ENCODE results near the gene TULP1.

Gene TULP1

DNA sequence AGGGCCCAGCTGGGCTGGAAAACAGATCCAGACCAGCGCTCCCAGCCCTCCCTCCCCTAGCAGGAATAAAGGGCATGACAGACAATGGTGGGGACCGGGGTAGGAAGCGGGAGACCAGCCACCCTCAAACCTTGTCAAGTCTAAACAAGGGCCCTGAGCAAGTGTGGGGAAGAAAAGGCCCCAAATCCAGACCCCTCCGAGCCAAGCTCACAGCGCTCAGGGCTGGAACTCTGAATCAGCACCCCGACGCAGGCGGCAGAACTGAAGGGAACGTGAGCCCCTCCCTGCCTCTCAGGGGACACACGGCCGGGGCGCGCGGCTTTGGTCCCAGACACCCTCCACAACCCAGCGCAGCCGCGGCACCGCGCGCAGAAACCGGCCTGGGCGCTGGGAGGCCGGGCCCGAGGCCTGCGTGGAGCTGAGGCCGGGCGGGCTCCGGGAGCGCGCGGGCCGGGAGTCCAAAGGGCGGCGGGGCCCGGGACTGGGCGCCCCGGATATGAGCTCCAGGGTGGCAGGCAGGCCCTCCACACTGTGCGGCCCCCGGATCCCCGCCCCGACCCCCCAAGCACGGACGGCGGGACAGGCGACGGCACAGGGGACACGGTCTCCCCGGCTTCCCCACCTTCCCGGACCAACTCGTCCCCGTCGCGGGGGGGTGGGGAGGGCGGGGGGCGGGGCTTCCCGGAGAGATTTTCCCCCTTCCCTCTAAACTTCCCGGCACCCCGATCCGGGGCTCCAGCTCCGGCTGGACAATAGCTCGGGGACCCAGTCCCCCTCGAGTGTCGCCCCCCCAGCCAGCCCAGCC is 16.5 kb downstream of the TULP1 start:
- no peak for DNase-seq

- DNase-seq: no peak
Observed at GRCh38 chr6:35495258-35496035, 17.2 kb downstream of the TULP1 start.

DNA sequence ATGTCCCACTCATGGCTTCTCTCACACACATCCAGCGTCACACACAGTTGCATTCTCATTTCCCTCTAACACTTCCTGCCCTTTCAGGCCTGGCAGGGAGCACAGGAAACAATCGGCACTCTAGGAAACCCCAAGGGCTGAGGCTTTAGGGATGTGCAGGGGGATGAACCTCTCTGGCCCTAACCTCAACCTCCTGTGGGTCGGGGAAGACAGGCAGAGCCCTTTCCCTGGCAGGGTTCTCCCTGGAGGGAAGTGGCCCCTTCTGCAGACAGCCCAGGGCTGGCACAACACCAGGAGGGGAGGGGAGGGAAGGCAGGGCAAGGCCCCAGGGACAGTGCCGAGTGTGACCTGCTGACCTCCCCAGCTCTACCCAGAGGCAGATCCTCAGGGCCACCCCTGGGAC is 18.5 kb downstream of the TULP1 start:
- DNase-seq: no peak

DNA sequence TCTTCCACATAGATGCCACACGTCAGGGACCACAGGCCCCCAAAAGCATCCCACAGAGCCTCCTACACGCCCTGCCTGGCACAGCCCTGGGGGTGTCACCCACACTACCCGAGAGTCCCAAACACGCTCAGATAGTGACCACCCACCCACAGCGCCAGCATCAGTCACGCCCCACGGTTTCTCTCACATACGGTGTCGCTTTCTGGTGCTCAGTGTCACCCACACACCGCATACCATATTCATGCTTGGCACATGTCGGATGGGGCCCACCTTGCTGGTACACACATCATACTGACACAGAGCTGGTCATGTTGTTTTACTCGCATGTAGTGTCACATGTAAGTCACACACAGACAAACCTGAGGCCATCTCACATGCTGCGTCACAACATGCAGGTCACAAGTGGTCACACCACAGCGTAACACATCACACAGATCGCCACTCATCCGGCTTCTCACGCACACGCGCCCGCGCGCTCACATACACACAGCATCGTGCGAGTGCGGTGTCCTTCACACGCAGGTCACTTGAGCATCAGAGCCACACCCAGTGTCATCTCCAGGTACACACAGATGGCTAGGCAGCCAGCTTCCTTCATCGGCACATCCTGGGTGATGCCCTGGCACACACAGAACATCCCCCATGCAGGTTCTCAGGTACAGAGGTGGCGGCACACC is 19.3 kb downstream of the TULP1 start:
- DNase-seq: no peak

- no peak for DNase-seq
Observed at GRCh38 chr6:35492974-35493284, 19.8 kb downstream of the TULP1 start.

GRCh38 chr6:35492258-35492973 is 20.3 kb downstream of the TULP1 start:
- DNase-seq: no peak

DNA sequence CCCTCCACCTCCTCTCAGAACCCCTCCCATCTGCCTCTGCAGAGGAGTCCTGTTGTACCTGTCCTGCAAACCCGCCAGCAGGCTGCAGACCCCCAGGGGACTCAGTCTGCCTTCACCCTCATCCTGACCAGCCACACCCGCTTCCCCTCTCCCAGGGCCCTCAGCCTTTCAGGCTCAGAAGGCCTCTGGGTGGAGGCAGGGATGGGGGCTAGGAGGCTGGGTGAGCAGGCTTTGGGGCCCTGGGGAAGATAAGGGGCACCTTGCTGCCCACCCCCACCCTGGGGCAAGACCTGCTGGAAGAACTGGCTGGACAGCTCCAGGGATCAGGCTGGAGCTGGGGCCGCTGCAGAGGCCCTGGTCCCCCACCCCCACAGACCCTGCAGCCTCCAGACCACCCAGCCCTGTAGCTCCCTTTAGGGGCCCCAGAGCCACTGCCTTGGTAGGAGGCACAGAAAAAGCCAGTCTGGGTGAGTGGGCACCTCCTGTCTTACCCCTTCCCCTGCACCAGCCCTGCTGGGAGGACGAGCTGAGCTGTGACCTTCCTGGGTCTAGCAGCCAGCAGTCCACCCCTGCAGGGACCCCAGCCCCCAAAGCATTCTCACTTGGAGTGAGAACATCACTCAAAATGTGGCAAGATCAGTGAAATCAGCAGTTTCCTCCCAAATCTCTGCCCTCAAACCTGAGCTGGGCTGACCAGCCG is 21.0 kb downstream of the TULP1 start:
- no peak for DNase-seq

GRCh38 chr6:35490821-35491557 is 21.7 kb downstream of the TULP1 start:
- no peak for DNase-seq

- DNase-seq: no peak
Observed at GRCh38 chr6:35489995-35490791, 22.5 kb downstream of the TULP1 start.

DNA sequence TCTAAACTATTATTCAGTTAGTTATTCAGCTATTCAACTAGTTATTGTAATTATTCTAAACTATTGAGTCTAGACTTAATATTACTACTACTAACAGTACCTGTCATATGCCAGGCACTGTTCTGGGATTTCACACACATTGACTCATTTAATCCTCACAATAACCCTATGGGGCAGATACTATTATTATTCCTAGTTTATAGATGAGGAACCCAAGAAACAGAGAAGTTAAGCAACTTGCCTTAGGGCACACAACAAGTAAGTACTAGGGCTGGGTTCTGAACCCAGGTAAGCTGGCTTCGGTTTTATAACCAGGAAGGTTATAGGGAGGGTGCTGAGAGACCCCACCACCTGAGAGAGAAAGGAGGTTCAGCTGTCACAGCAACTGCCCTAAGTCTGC is 23.6 kb downstream of the TULP1 start:
- DNase-seq: no peak

GRCh38 chr6:35488517-35488862 is 24.2 kb downstream of the TULP1 start:
- no peak for DNase-seq

DNA sequence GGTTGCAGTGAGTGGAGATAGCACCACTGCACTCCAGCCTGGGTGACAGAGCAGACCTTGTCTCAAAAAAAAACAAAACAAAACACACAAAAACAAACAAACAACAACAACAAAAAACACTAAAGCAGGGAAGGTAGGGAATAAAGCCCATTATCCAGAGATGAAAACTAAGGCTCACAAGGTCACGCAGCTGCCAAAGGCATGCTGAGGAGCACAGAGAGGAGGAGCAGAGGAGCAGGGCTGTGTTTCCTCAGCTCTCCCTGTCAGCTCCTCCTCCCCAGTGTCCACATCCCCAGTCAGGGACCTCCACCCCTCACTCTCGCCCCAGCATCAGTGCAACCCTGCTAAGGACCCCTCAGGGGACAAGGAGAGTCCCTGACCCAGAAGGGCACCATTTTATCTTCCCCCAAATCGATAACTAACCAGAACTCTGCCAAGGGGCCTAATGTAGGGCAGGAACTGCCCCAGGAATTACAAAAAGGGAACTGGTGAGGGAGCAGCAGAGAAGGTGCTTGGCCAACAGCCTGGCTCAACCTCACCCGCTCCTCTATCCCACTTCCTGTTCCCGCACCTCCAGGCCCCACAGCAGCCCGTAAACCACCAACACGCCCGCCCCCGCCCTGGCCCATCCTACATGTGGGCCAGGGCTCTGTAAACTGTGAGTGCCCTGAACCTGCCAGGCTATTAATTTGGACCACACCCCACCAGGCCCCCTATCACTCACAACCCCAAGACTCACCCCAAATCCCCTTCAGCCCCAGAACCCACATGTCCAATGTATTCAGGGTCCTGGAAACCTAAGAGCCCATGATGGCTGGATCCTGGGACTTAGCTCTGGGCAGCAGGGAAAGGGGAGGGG is 24.8 kb downstream of the TULP1 start:
- DNase-seq: no peak

DNA sequence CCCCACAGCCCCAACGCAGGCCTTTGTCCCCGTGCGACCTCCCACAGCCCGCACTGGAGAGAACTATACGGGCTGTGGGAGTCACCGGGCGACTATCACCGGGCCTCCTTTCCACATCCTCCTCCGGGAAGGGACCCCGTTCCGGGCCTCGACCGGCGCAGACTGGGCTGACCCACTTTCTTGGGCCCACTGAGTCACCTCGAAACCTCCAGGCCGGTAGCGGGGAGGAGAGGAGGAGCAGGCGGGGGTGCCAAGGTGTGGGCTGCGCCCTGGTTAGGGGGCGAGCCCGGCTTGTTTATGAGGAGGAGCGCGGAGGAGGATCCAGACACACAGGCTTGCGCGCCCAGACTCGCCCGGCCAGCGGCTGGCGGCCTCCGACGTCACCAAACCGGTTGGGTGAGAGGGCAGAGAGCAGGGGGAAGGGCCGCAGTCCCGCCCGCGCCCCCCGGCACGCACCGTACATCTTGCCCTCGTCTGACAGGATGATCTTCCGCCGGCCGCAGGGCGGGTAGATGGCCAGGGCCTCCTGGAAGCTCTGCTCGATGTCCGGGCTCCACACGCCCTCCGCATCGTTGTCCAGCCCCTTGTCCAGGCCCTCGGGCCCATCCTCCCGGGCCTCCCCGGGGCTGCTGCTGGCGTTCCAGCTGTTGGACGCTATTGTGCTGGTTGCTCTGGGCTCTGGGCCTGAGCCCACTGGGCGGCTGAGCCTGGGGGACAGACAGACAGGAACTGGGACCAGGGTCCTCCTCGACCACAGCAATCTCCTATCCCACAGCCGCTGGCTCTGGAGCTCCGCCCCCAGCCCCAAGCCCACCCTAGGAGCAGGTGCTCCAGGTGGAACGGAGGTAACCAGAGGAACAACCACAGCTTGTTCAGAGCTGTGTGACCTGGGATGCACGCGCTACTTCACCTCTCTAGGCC is 26.4 kb downstream of the TULP1 start:
- no peak for DNase-seq

GRCh38 chr6:35485402-35485877 is 27.3 kb downstream of the TULP1 start:
- no peak for DNase-seq

DNA sequence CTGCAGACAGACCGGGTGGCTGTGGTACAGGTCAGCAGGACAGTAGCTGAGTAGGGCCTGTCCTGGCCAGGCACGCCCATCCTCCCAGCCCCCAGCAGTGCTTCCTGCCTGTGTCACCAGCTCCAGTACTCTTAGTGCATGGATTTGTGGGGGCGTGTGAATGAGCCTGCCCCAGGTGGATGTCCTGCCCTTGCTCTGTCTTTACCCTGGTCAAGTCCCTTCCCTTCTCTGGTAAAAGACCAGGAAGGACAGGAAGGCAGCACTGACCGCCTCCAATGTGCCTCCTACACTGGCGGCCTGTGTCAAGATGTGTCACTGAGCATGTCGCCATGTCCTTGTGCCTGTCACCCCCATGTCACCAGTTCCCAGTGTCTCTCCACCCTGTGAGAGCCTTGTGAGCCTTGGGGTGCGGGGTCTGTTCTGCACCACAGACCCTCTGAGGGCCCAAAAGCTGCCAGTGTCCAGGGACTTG is 27.7 kb downstream of the TULP1 start:
- no peak for DNase-seq

GRCh38 chr6:35483893-35484645 is 28.6 kb downstream of the TULP1 start:
- DNase-seq: no peak

DNA sequence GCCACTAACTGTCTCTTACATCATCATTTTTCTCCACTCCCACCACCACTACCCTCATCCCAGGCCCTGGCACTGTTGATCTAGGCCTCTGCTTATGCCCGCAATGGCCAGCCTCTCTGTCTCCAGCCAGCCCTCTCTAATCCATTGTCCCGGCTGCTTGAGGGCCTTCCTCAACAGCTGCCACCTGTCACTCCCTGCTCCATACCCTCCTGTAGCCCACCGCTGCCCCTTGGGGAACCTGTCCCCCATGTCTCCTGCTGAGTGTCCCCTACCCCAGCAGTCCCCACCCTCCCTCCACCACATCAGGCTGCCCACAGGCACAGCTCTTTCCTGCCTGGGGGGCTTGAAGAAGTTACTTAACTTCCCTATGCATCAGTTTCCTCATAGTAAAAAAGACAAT is 29.2 kb downstream of the TULP1 start:
- no peak for DNase-seq

GRCh38 chr6:35483062-35483461 is 29.6 kb downstream of the TULP1 start:
- DNase-seq: no peak

Data from SHP77 (cell line).